ENCODE measurements around the gene SLCO3A1.

Gene SLCO3A1

DNA sequence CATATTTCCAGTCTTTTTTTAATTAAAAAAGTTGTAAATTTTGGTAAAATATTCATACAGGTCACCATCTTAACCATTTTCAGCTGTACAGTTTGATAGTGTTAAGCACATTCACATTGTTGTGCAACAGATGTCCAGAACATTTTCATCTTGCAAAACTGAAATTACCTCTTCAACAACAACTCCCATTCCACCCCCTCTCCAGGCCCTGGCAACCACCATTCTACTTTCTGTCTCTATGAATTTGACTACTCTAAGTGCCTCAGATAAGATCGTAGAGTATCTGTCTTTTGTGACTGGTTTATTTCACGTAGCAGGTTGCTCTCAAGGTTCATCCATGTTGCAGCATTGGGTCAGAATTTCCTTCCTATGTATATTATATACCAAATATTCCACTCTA lies 76.0 kb downstream of the SLCO3A1 start:
- Histone ChIP-seq H3K79me2 (ENCODE audit: insufficient read depth, low read length) (no peaks in the 10 kb centered on the region), H3K4me2 (ENCODE audit: low read depth, low read length, poor library complexity, severe bottlenecking) (no peak overlapping the region), H3K9me2 (replicated peaks; ENCODE audit: low read depth, low read length) (no peaks in the 10 kb centered on the region), H3K36me3 (ENCODE audit: insufficient read depth, low read length) (no peaks in the 10 kb centered on the region), H3K27me3 (ENCODE audit: insufficient read depth, low read length, poor library complexity, severe bottlenecking) (no peaks in the 10 kb centered on the region), H4K20me1 (ENCODE audit: insufficient read depth, low read length, poor library complexity, severe bottlenecking) (no peaks in the 10 kb centered on the region), H3K9me3 (ENCODE audit: insufficient read depth, low read depth, low read length) (no peaks in the 10 kb centered on the region), H3F3A (ENCODE audit: low read depth) (no peaks in the 10 kb centered on the region), H3K4me1 (ENCODE audit: insufficient read depth, low read length, poor library complexity, severe bottlenecking) (no peaks in the 10 kb centered on the region), H3K9ac (ENCODE audit: low read depth, low read length, poor library complexity, severe bottlenecking) (no peak overlapping the region), H3K4me3 (ENCODE audit: low read length, poor library complexity, severe bottlenecking) (no peak overlapping the region), H2AFZ (ENCODE audit: low read length) (no peak overlapping the region)
- TF ChIP-seq, protein P1, sequence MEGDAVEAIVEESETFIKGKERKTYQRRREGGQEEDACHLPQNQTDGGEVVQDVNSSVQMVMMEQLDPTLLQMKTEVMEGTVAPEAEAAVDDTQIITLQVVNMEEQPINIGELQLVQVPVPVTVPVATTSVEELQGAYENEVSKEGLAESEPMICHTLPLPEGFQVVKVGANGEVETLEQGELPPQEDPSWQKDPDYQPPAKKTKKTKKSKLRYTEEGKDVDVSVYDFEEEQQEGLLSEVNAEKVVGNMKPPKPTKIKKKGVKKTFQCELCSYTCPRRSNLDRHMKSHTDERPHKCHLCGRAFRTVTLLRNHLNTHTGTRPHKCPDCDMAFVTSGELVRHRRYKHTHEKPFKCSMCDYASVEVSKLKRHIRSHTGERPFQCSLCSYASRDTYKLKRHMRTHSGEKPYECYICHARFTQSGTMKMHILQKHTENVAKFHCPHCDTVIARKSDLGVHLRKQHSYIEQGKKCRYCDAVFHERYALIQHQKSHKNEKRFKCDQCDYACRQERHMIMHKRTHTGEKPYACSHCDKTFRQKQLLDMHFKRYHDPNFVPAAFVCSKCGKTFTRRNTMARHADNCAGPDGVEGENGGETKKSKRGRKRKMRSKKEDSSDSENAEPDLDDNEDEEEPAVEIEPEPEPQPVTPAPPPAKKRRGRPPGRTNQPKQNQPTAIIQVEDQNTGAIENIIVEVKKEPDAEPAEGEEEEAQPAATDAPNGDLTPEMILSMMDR (conservative IDR thresholded peaks at IDR 0.05; ENCODE audit: low read length) = no peak
- no peak for TF ChIP-seq EZH2phosphoT487 (IDR thresholded peaks at IDR 0.05; ENCODE audit: borderline replicate concordance)

DNA sequence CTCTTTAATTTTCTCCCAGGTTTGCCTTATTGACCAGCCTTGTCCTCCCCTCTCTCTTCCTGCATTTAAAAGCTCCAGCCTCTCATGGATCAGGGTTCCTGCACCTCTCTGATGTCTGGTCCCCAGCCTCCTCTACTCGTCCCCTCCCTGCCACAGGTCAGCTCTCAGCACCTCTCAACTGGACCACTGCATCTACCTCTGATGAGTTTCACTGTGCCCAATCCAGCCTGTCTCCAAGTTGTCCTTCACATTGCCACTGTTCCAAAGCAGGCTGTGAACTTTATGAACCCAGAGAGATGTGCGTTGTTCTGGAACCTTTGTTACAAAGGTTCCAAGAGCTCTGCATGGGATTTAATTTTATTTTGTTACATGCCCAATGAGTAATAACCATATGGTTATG lies 76.6 kb downstream of the SLCO3A1 start:
- Histone ChIP-seq H3K4me3 (ENCODE audit: low read length, poor library complexity, severe bottlenecking) (no peak overlapping the region), H3K9ac (ENCODE audit: low read depth, low read length, poor library complexity, severe bottlenecking) (no peak overlapping the region), H4K20me1 (ENCODE audit: insufficient read depth, low read length, poor library complexity, severe bottlenecking) (no peaks in the 10 kb centered on the region), H3K27me3 (ENCODE audit: insufficient read depth, low read length, poor library complexity, severe bottlenecking) (no peaks in the 10 kb centered on the region), H3K36me3 (ENCODE audit: insufficient read depth, low read length) (no peaks in the 10 kb centered on the region), H2AFZ (ENCODE audit: low read length) (no peak overlapping the region), H3K79me2 (ENCODE audit: insufficient read depth, low read length) (no peaks in the 10 kb centered on the region), H3K9me2 (replicated peaks; ENCODE audit: low read depth, low read length) (no peaks in the 10 kb centered on the region), H3K9me3 (ENCODE audit: insufficient read depth, low read depth, low read length) (no peaks in the 10 kb centered on the region), H3K4me1 (ENCODE audit: insufficient read depth, low read length, poor library complexity, severe bottlenecking) (no peaks in the 10 kb centered on the region), H3F3A (ENCODE audit: low read depth) (no peaks in the 10 kb centered on the region), H3K4me2 (ENCODE audit: low read depth, low read length, poor library complexity, severe bottlenecking) (no peak overlapping the region)
- TF ChIP-seq, protein P1 (conservative IDR thresholded peaks at IDR 0.05; ENCODE audit: low read length) = no peak
- no peak for TF ChIP-seq EZH2phosphoT487 (IDR thresholded peaks at IDR 0.05; ENCODE audit: borderline replicate concordance)

DNA sequence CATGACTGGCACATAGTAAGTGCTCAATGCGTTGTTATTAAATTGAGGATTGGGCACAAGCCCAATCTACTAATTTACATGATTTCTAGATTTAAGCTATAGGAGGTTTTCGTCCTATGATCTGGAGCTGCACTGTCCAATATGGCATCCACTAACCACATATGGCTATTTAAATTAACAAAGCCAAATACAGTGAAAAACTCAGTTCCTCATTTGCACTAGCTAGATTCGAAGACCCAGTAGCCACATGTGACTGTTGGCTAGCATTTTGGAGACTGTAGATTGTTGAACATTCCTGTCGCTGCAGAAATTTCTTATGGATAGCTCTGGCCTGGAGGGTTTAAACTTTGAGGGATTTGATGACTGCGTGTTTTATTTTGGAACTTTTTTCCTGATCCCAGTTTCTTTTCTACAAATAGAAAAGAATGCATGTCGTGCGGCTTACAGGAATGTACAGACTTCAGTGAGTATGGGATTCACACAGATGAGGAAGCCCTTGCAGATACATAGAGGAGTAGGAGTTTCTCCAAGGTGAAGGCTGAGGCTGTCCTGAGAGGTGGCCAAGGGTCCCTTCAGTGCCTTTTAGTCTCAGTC lies 82.8 kb downstream of the SLCO3A1 start:
- Histone ChIP-seq H4K20me1 (ENCODE audit: insufficient read depth, low read length, poor library complexity, severe bottlenecking) (no peaks in the 10 kb centered on the region), H3K9me2 (replicated peaks; ENCODE audit: low read depth, low read length) (no peaks in the 10 kb centered on the region), H3K36me3 (ENCODE audit: insufficient read depth, low read length) (no peaks in the 10 kb centered on the region), H3K9me3 (ENCODE audit: insufficient read depth, low read depth, low read length) (no peaks in the 10 kb centered on the region), H3K4me1 (ENCODE audit: insufficient read depth, low read length, poor library complexity, severe bottlenecking) (peaks cover 9% of the 10 kb centered on the region), H3K4me2 (ENCODE audit: low read depth, low read length, poor library complexity, severe bottlenecking) (no peak overlapping the region), H3K27me3 (ENCODE audit: insufficient read depth, low read length, poor library complexity, severe bottlenecking) (no peaks in the 10 kb centered on the region), H2AFZ (ENCODE audit: low read length) (no peak overlapping the region), H3K79me2 (ENCODE audit: insufficient read depth, low read length) (no peaks in the 10 kb centered on the region), H3K4me3 (ENCODE audit: low read length, poor library complexity, severe bottlenecking) (no peak overlapping the region), H3K9ac (ENCODE audit: low read depth, low read length, poor library complexity, severe bottlenecking) (no peak overlapping the region), H3F3A (ENCODE audit: low read depth) (no peaks in the 10 kb centered on the region)
- no peak for TF ChIP-seq EZH2phosphoT487 (IDR thresholded peaks at IDR 0.05; ENCODE audit: borderline replicate concordance)
- TF ChIP-seq, protein P1 (conservative IDR thresholded peaks at IDR 0.05; ENCODE audit: low read length) = no peak

All from Loucy (cell line).